ENCODE data around the gene USP28.

DNA sequence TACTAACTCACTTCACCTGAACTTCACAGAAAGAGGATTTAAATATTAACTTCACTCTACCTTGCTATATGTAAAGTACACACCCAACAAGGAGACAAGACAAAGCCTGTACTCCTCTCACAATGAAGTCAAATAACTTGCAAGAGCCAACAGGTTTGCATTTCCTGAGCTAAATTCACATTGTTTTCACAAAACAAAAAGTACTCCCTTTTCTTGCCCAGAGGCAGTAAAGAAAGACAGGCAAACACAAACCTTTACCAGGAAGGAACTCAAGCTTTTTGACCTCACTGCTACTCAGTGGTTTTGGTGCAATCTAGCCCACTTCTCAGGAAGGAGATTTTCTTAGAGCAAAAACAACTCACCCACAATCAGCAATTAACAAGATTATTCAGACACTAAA lies 15.7 kb downstream of the USP28 start:
- TF ChIP-seq EZH2 (IDR thresholded peaks at IDR 0.05; ENCODE audit: borderline replicate concordance, low read depth, low read length, poor library complexity, severe bottlenecking) = no peak
- TF ChIP-seq CTCF (conservative IDR thresholded peaks at IDR 0.05; ENCODE audit: low read depth, low read length) = no peak
